GM21717 (cell line): Measurements from ENCODE around the gene SVOP.

ENCODE experiments used
- ATAC-seq: cut with Tn5 transposase; IDR thresholded peaks from one replicate; pipeline ENCODE4 v1.9.1; 2021; ENCODE audit warnings: mild to moderate bottlenecking, moderate library complexity; ENCODE audit not compliant: unreplicated experiment

SVOP gene

GRCh38 chr12:108939594-108939993, 81.3 kb downstream of the SVOP start:
- ATAC-seq: peak; percentile 63

- ATAC-seq: no peak
These were observed 82.5 kb downstream of the SVOP start for GRCh38 chr12:108938247-108938924.

GRCh38 chr12:108935159-108935763, 85.6 kb downstream of the SVOP start:
- no peak for ATAC-seq

GRCh38 chr12:108933949-108934348, 86.9 kb downstream of the SVOP start:
- no peak for ATAC-seq

GRCh38 chr12:108930756-108931155, 90.1 kb downstream of the SVOP start:
- ATAC-seq: no peak

GRCh38 chr12:108930155-108930554, 90.7 kb downstream of the SVOP start:
- peak; percentile 66 for ATAC-seq

- no peak for ATAC-seq
These were observed 92.2 kb downstream of the SVOP start for GRCh38 chr12:108928695-108929094.

GRCh38 chr12:108922918-108923317, 98.0 kb downstream of the SVOP start:
- ATAC-seq: no peak

GRCh38 chr12:108921946-108922345, 98.9 kb downstream of the SVOP start:
- no peak for ATAC-seq

GRCh38 chr12:108918960-108919642, 101.8 kb downstream of the SVOP start:
- ATAC-seq: no peak

- ATAC-seq: no peak
These were observed 102.7 kb downstream of the SVOP start for GRCh38 chr12:108918206-108918605.

GRCh38 chr12:108916336-108916735, 104.5 kb downstream of the SVOP start:
- no peak for ATAC-seq

- no peak for ATAC-seq
These were observed 105.2 kb downstream of the SVOP start for GRCh38 chr12:108915632-108916133.

- ATAC-seq: no peak
These were observed 106.7 kb downstream of the SVOP start for GRCh38 chr12:108914121-108914531.

GRCh38 chr12:108912361-108912760, 108.5 kb downstream of the SVOP start:
- ATAC-seq: no peak

GRCh38 chr12:108911915-108912314, 109.0 kb downstream of the SVOP start:
- ATAC-seq: no peak

- ATAC-seq: no peak
These were observed 110.5 kb downstream of the SVOP start for GRCh38 chr12:108910336-108910735.

GRCh38 chr12:108907839-108908351, 113.0 kb downstream of the SVOP start:
- no peak for ATAC-seq

- ATAC-seq: no peak
These were observed 113.9 kb downstream of the SVOP start for GRCh38 chr12:108906971-108907370.

- ATAC-seq: no peak
These were observed 115.1 kb downstream of the SVOP start for GRCh38 chr12:108905725-108906124.

GRCh38 chr12:108899145-108899544, 121.7 kb downstream of the SVOP start:
- ATAC-seq: no peak

GRCh38 chr12:108896817-108897216, 124.1 kb downstream of the SVOP start:
- ATAC-seq: no peak
